Thyroid gland (tissue), 4 donors: ENCODE data around the gene LIPF.

ENCODE experiments used
- CTCF ChIP-seq, 6 experiments: fragments of 200-600 bp in 3 of 6; fragments of 450-650 bp in 3 of 6; sonication (generic) in 3 of 6; IDR thresholded peaks; one replicate each; pipeline ENCODE4 v1.5.1; 2016 to 2019; ENCODE audit warnings: antibody characterized with exemption in 6 of 6, mild to moderate bottlenecking in 2 of 6, inconsistent platforms in 1 of 6, moderate library complexity in 1 of 6
- POLR2A ChIP-seq, 2 donors: fragments of 450-650 bp; IDR thresholded peaks; one replicate each; pipeline ENCODE4 v1.6.1; 2017; ENCODE audit warnings: antibody characterized with exemption in 2 of 2, mild to moderate bottlenecking in 2 of 2, moderate library complexity in 1 of 2

- TF ChIP-seq CTCF (IDR thresholded peaks at IDR 0.05) (no peak), POLR2A (IDR thresholded peaks at IDR 0.05) (no peak)
Observed at GRCh38 chr10:88682491-88682890, 18.2 kb downstream of the LIPF start.
